Heart left ventricle (tissue), 16 donors: ENCODE measurements around the gene STAT2. TPM values are rescaled to one million over a fixed set of nuclear protein-coding genes. Genes with fewer than 3 reads are reported as not detected.
"Not testable (repeated sequence)": the region's sequence is repeated elsewhere in the genome, so short reads cannot be mapped to it uniquely, and the experiment has no call there.

Experiments
- ATAC-seq, 4 donors: fragments of 200-7000 bp; cut with Tn5 transposase; one replicate each; pipeline ENCODE4 v1.9.1; 2020 to 2022; ENCODE audit warnings: moderate library complexity in 4 of 4, mild to moderate bottlenecking in 3 of 4, moderate number of reproducible peaks in 1 of 4
- DNase-seq, 5 donors: peaks; one replicate each; pipeline ENCODE4 v3.0.0-alpha.2; 2020
- H3K27ac ChIP-seq, 12 donors: fragments of 200-600 bp; sonication (generic) in 4 of 12; one replicate each; pipeline versions ENCODE4 v1.5.0 to v1.8.0; 2016 to 2022; ENCODE audit warnings: mild to moderate bottlenecking in 2 of 12
- H3K27me3 ChIP-seq, 9 donors: fragments of 200-600 bp; sonication (generic) in 2 of 9; one replicate each; pipeline versions ENCODE4 v1.5.1 to v1.8.0; 2016 to 2022; ENCODE audit warnings: mild to moderate bottlenecking in 3 of 9
- H3K36me3 ChIP-seq, 9 donors: fragments of 200-600 bp; sonication (generic) in 2 of 9; one replicate each; pipeline versions ENCODE4 v1.5.0 to v1.8.0; 2018 to 2022; ENCODE audit warnings: mild to moderate bottlenecking in 2 of 9
- H3K4me1 ChIP-seq, 12 donors: fragments of 200-600 bp; sonication (generic) in 4 of 12; one replicate each; pipeline versions ENCODE4 v1.5.0 to v1.8.0; 2016 to 2022; ENCODE audit warnings: mild to moderate bottlenecking in 3 of 12
- H3K4me3 ChIP-seq, 12 donors: fragments of 200-600 bp; sonication (generic) in 4 of 12; one replicate each; pipeline versions ENCODE4 v1.5.0 to v1.8.0; 2017 to 2022; ENCODE audit warnings: mild to moderate bottlenecking in 9 of 12, moderate library complexity in 4 of 12
- H3K9me3 ChIP-seq, 12 donors: fragments of 200-600 bp; sonication (generic) in 4 of 12; one replicate each; pipeline versions ENCODE4 v1.5.0 to v1.8.0; 2016 to 2022; ENCODE audit warnings: mild to moderate bottlenecking in 1 of 12
- POLR2A ChIP-seq, 2 donors: fragments of 450-650 bp; IDR thresholded peaks; one replicate each; pipeline ENCODE4 v1.6.1; 2017; ENCODE audit warnings: antibody characterized with exemption in 2 of 2, mild to moderate bottlenecking in 2 of 2, moderate library complexity in 2 of 2
- WGBS, 4 donors: extraction: QIAGEN DNeasy Blood & Tissue Kit in 2 of 4; methylation state at CpG; one replicate each; pipeline versions ENCODE4 v1.1.5 to v1.1.7; 2013 to 2018; 5-methylcytosine and 5-hydroxymethylcytosine counted together
- intact Hi-C, 10 donors: fragments of 100-400 bp; cut with DNase I; formaldehyde crosslinking; loops; one replicate each; pipeline versions ENCODE4 v1.11.1 to v1.14.2; 2022
- polyA plus RNA-seq, 2 donors: library from polyadenylated mRNA; stranded (reverse); fragments of 200-250 nt; gene quantifications; one replicate each; pipeline ENCODE4 v1.2.3, GENCODE V29; 2013
- total RNA-seq, 9 donors: library from RNA; depleted of rRNA in 2 of 9; stranded (reverse); fragments of >200 nt in 2 of 9; fragmentation: NEBNext Ultra II Directional in 3 of 9; extraction: Animal tissue kit (Norgen Biotek cat#: 25700) in 3 of 9; gene quantifications; one replicate each; pipeline versions ENCODE4 v1.1.0 to v1.2.4, GENCODE V29; 2016 to 2023
- TF ChIP-seq, protein P1 (sequence below), 12 donors: fragments of 200-600 bp; sonication (generic) in 4 of 12; IDR thresholded peaks; one replicate each; pipeline versions ENCODE4 v1.5.0 to v1.8.0; 2018 to 2022; ENCODE audit warnings: antibody characterized with exemption in 12 of 12, mild to moderate bottlenecking in 5 of 12
- donor health status: ischemic (EF 13 %, LVEDD 7.1; RV severe dilation, severe dysfunction).
- donor health status: healthy with polysubstance abuse.
- donor health status: DM: no; HTN: yes; CAD: no.
- donor health status: DM: no; HTN: no; CAD: no.
- donor health status: ischemic (EF 25% LVEDD 6.9; RV normal size, moderate dysfunction).
- donor health status: ischemic (EF 25% LVEDD 5.7; RV mildly dilated, moderate dysfunction).
- donor health status: healthy.
- donor health status: DM: yes; HTN: yes; CAD: no.
- donor health status: ischemic (EF 35%, LVEDD 5.7; RV mildly dilated, moderate dysfunction).
- donor health status: nonischemic (EF 11% LVEDD 7.7; RV severe dilation, severe dysfunction).
- donor health status: DM: yes; HTN: yes; CAD: no.
- donor health status: PGD.
- donor health status: ischemic (EF 29% LVEDD 5.4; RV normal size, mild dysfunction).
- donor health status: nonischemic (EF 23%, LVEDD 6.1; RV moderate dilation, normal function).

Gene STAT2
- total and polyA plus RNA-seq, 11 donors: 23.1 to 150 (median 36.1) TPM

DNA sequence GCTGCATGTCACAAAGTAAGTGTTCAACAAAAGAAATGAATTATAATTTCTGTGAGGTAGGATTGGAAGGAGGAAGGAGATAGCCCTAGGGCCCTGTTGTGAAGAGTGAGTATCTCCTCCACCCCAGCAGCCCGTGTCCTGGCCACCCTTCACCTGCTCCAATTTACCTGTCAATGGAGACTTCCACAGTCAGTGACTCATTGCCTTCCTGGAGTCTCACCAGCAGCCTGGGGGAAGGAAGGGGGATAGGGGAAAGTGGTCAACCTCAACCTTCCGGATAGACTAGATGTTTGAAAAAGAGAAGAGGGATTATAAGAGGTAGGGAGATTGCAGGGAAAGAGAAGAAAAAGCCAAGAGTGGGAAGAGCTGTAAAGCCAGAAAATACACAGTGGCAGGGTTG is 9.2 kb downstream of the STAT2 start:
- intact Hi-C loops: no loop called here
- DNase-seq (no peak), ATAC-seq (no peak)

DNA sequence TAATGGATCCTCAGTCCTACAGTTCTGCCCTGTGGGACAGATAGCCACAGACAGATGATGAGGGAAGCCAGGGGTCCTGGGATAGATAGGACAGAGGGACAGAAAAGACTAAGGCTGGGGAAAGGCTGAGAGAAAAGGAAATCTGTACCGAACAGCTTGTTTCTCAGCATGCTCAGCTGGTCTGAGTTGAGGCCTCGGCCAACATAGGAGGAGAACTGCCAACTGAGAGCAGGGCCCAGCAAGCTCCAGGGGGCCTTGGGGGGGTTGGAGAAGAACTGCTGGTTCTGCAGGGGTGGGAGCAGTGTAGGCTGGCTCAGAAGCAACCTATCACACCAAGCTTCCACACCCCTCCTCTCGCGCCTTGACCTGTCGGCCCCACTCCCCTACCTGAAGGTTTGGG is 11.1 kb downstream of the STAT2 start:
- Histone ChIP-seq H3K36me3 (peaks cover 2 to 100% (median 100%) of the 10 kb centered on the region in 9 donors), H3K9me3 (no peaks in the 10 kb centered on the region), H3K4me1 (no peaks in the 10 kb centered on the region), H3K27ac (no peak overlapping the region), H3K27me3 (no peaks in the 10 kb centered on the region), H3K4me3 (no peak overlapping the region)
- TF ChIP-seq, protein P1, sequence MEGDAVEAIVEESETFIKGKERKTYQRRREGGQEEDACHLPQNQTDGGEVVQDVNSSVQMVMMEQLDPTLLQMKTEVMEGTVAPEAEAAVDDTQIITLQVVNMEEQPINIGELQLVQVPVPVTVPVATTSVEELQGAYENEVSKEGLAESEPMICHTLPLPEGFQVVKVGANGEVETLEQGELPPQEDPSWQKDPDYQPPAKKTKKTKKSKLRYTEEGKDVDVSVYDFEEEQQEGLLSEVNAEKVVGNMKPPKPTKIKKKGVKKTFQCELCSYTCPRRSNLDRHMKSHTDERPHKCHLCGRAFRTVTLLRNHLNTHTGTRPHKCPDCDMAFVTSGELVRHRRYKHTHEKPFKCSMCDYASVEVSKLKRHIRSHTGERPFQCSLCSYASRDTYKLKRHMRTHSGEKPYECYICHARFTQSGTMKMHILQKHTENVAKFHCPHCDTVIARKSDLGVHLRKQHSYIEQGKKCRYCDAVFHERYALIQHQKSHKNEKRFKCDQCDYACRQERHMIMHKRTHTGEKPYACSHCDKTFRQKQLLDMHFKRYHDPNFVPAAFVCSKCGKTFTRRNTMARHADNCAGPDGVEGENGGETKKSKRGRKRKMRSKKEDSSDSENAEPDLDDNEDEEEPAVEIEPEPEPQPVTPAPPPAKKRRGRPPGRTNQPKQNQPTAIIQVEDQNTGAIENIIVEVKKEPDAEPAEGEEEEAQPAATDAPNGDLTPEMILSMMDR (IDR thresholded peaks at IDR 0.05): no peak
- no peak for TF ChIP-seq POLR2A (IDR thresholded peaks at IDR 0.05)
- 92 to 100% (median 96%) methylated on average over 5 of the region's 5 CpGs for WGBS, 4 donors
- ATAC-seq (no peak), DNase-seq (no peak)
- intact Hi-C loops: no loop called here

More for the DNA sequence above, 9.2 kb downstream of the STAT2 start:
- H3K27me3 ChIP-seq: no peaks in the 10 kb centered on the region
- no peaks in the 10 kb centered on the region for H3K9me3 ChIP-seq
- no peaks in the 10 kb centered on the region for H3K4me1 ChIP-seq
- no peak overlapping the region for H3K4me3 ChIP-seq
- no peak overlapping the region for H3K27ac ChIP-seq
- WGBS, 4 donors: 85 to 95% (median 90%) methylated on average over 2 of the region's 2 CpGs
- peaks cover 7 to 100% (median 100%) of the 10 kb centered on the region in 9 donors for H3K36me3 ChIP-seq
- TF ChIP-seq, protein P1 (IDR thresholded peaks at IDR 0.05): no peak
- TF ChIP-seq POLR2A (IDR thresholded peaks at IDR 0.05): no peak

GRCh38 chr12:56347255-56347654 is 12.7 kb downstream of the STAT2 start:
- intact Hi-C loops, DNase-seq, H3K9me3 ChIP-seq, H3K27me3 ChIP-seq, ATAC-seq, H3K4me3 ChIP-seq, H3K4me1 ChIP-seq, H3K27ac ChIP-seq: not testable (repeated sequence)
- peaks cover 2 to 100% (median 100%) of the 10 kb centered on the region in 9 donors for H3K36me3 ChIP-seq
- WGBS, 4 donors: 89 to 97% (median 92%) methylated on average over 9 of the region's 9 CpGs

DNA sequence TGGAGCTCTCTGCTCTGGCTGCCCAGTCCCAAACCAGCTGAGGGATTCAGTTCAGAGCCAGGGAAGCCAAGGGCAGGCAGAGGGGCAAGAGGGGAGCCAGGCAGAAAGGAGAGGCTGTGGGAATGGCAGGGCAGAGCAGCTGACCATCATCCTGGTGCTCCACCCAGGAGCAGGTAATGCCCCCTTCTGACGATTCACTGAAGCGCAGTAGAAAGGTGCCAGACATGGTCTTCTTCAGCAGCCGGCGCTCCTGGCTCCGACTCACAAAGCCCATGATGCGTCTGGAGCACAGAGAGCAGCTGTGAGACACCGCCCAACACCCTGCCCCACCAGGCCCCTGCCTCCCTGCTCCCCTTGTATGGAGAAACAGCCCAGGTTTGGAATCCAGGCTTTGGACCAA is 13.2 kb downstream of the STAT2 start:
- no peak for DNase-seq
- intact Hi-C loops: no loop called here
- no peaks in the 10 kb centered on the region for H3K4me1 ChIP-seq
- H3K9me3 ChIP-seq: no peaks in the 10 kb centered on the region
- ATAC-seq: peak in 2 of 4 donors; percentile 15 to 39
- 66 to 87% (median 82%) methylated on average over 6 to 7 of the region's 7 CpGs for WGBS, 4 donors
- H3K27ac ChIP-seq: no peak overlapping the region
- TF ChIP-seq POLR2A (IDR thresholded peaks at IDR 0.05): no peak
- TF ChIP-seq, protein P1 (IDR thresholded peaks at IDR 0.05): peak in 1 of 12 donors; percentile 9
- H3K36me3 ChIP-seq: peaks cover 2 to 100% (median 99%) of the 10 kb centered on the region in 9 donors
- H3K27me3 ChIP-seq: no peaks in the 10 kb centered on the region
- H3K4me3 ChIP-seq: no peak overlapping the region

- H3K27me3 ChIP-seq, H3K4me3 ChIP-seq, H3K27ac ChIP-seq, H3K9me3 ChIP-seq, intact Hi-C loops, ATAC-seq, DNase-seq: not testable (repeated sequence)
- peaks cover 0 to 22% (median 0%) of the 10 kb centered on the region in 12 donors for H3K4me1 ChIP-seq
- WGBS, 4 donors: 96 to 100% (median 99%) methylated on average over 2 of the region's 2 CpGs
- H3K36me3 ChIP-seq: peaks cover 0 to 64% (median 58%) of the 10 kb centered on the region in 9 donors
Observed at GRCh38 chr12:56342290-56342689, 17.6 kb downstream of the STAT2 start.
